ENCODE data around the gene ZBTB7C.

GRCh38 chr18:48361801-48362200 is 47.4 kb downstream of the ZBTB7C start:
- TF ChIP-seq CTCF (conservative IDR thresholded peaks at IDR 0.05; ENCODE audit: low read depth, low read length) (no peak), POLR2A (IDR thresholded peaks at IDR 0.05; ENCODE audit: low read depth, low read length) (no peak), FOS (IDR thresholded peaks at IDR 0.05; ENCODE audit: low read depth, low read length) (no peak), BHLHE40 (IDR thresholded peaks at IDR 0.05; ENCODE audit: low read depth, low read length) (no peak), MAFK (IDR thresholded peaks at IDR 0.05; ENCODE audit: low read depth, low read length) (no peak), MXI1 (IDR thresholded peaks at IDR 0.05; ENCODE audit: borderline replicate concordance, low read depth, low read length) (no peak), ELK1 (IDR thresholded peaks at IDR 0.05; ENCODE audit: borderline replicate concordance, low read depth, low read length) (no peak), RFX5 (IDR thresholded peaks at IDR 0.05; ENCODE audit: low read depth, low read length) (no peak), USF2 (IDR thresholded peaks at IDR 0.05; ENCODE audit: low read depth, low read length) (no peak), RAD21 (IDR thresholded peaks at IDR 0.05; ENCODE audit: low read length) (no peak), RCOR1 (IDR thresholded peaks at IDR 0.05; ENCODE audit: insufficient replicate concordance, low read length) (no peak)
